Loucy (cell line): Measurements from ENCODE around the gene AVPI1.
"Not testable (repeated sequence)": the region's sequence is repeated elsewhere in the genome, so short reads cannot be mapped to it uniquely, and the experiment has no call there.

Source experiments
- H2AFZ ChIP-seq: fragments of 200-600 bp; sonication (generic); 2 replicates; pipeline ENCODE4 v1.6.0; 2016; ENCODE audit warnings: antibody characterized with exemption, mild to moderate bottlenecking, low read length, moderate library complexity
- H3F3A ChIP-seq: fragments of 200-600 bp; 2 replicates; pipeline ENCODE4 v1.6.0; 2016; ENCODE audit warnings: antibody characterized with exemption, low read depth, mild to moderate bottlenecking
- H3K27me3 ChIP-seq: fragments of 200-600 bp; sonication (generic); 2 replicates; pipeline ENCODE4 v1.6.1; 2014; ENCODE audit warnings: low read length, mild to moderate bottlenecking; ENCODE audit not compliant: insufficient read depth, poor library complexity, severe bottlenecking
- H3K36me3 ChIP-seq: fragments of 200-600 bp; sonication (generic); 2 replicates; pipeline ENCODE4 v1.6.1; 2016; ENCODE audit warnings: low read length; ENCODE audit not compliant: insufficient read depth
- H3K4me1 ChIP-seq: fragments of 200-600 bp; sonication (generic); 2 replicates; pipeline ENCODE4 v1.5.1; 2014; ENCODE audit warnings: low read length, mild to moderate bottlenecking; ENCODE audit not compliant: insufficient read depth, poor library complexity, severe bottlenecking
- H3K4me2 ChIP-seq: fragments of 200-600 bp; sonication (generic); 2 replicates; pipeline ENCODE4 v1.6.0; 2014; ENCODE audit warnings: antibody characterized with exemption, low read length, low read depth, mild to moderate bottlenecking; ENCODE audit not compliant: poor library complexity, severe bottlenecking
- H3K4me3 ChIP-seq: fragments of 200-600 bp; sonication (generic); 2 replicates; pipeline ENCODE4 v1.5.1; 2014; ENCODE audit warnings: low read length, mild to moderate bottlenecking, mixed read lengths; ENCODE audit not compliant: poor library complexity, severe bottlenecking
- H3K79me2 ChIP-seq: fragments of 200-600 bp; sonication (generic); 2 replicates; pipeline ENCODE4 v1.6.1; 2014; ENCODE audit warnings: low read length; ENCODE audit not compliant: insufficient read depth
- H3K9ac ChIP-seq: fragments of 200-600 bp; sonication (generic); 2 replicates; pipeline ENCODE4 v1.6.0; 2014; ENCODE audit warnings: mild to moderate bottlenecking, low read depth, low read length, moderate library complexity; ENCODE audit not compliant: poor library complexity, severe bottlenecking
- H3K9me2 ChIP-seq: fragments of 200-600 bp; sonication (generic); replicated peaks from 2 replicates; pipeline ENCODE4 v1.6.1; 2016; ENCODE audit warnings: low read depth, low read length, mixed read lengths
- H3K9me3 ChIP-seq: fragments of 200-600 bp; sonication (generic); 2 replicates; pipeline ENCODE4 v1.6.1; 2014; ENCODE audit warnings: mild to moderate bottlenecking, antibody characterized with exemption, low read length, low read depth; ENCODE audit not compliant: insufficient read depth
- H4K20me1 ChIP-seq: fragments of 200-600 bp; sonication (generic); 2 replicates; pipeline ENCODE4 v1.6.0; 2014; ENCODE audit warnings: antibody characterized with exemption, low read length, mild to moderate bottlenecking; ENCODE audit not compliant: insufficient read depth, poor library complexity, severe bottlenecking
- EZH2phosphoT487 ChIP-seq: fragments of 200-600 bp; IDR thresholded peaks from 2 replicates; pipeline ENCODE4 v1.6.1; 2018; ENCODE audit warnings: antibody characterized with exemption, mild to moderate bottlenecking, moderate library complexity, borderline replicate concordance
- TF ChIP-seq, protein P1 (sequence below): fragments of 200-600 bp; sonication (generic); conservative IDR thresholded peaks from 2 replicates; pipeline ENCODE4 v1.5.1; 2014; ENCODE audit warnings: mild to moderate bottlenecking, antibody characterized with exemption, low read length

AVPI1 gene

DNA sequence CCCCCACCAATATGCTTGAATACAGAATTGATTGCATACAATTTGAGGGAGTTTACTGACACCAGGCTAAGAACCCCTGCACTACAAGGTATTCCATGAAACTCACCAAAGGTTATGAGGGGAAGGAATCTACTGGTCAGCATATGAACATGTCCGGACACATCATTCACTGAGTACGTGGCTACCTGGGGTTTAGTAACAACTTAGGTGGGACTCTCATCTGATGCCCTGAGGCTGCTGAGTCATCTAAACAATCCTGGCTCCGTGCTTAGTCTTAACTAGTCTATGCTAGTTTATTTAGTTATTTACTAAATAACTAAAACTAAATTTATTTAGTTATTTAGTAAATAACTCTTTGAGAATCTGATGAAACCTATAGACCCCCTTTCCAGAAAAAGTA, 35.3 kb downstream of the AVPI1 start:
- H3K27me3 ChIP-seq: no peaks in the 10 kb centered on the region
- TF ChIP-seq EZH2phosphoT487: no peak
- H3F3A ChIP-seq: no peaks in the 10 kb centered on the region
- H3K9me2 ChIP-seq: no peaks in the 10 kb centered on the region
- H3K9ac ChIP-seq: no peak overlapping the region
- no peaks in the 10 kb centered on the region for H3K9me3 ChIP-seq
- peaks cover 50% of the 10 kb centered on the region; the same call in 1 of the 2 replicates for H3K36me3 ChIP-seq
- H4K20me1 ChIP-seq: no peaks in the 10 kb centered on the region
- H3K4me1 ChIP-seq: peaks cover 11% of the 10 kb centered on the region
- no peak overlapping the region for H3K4me2 ChIP-seq
- H2AFZ ChIP-seq: no peak overlapping the region
- H3K79me2 ChIP-seq: peaks cover 8% of the 10 kb centered on the region; the same call in 1 of the 2 replicates
- H3K4me3 ChIP-seq: no peak overlapping the region

DNA sequence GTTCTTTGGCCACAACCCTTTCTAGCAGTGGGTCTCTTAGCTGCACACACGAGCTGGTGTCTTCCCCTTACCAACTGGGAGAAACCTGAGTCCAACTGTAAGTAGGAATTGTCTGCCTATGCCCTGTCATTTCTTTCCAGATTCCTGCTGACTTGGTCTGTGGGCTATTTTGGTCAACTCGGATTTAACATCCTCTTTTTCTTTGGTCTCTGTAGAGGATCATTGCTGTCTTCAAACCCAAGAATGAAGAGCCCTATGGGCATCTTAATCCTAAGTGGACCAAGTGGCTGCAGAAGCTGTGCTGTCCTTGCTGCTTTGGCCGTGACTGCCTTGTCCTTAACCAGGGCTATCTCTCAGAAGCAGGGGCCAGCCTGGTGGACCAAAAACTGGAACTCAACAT, 36.3 kb downstream of the AVPI1 start:
- TF ChIP-seq, protein P1, sequence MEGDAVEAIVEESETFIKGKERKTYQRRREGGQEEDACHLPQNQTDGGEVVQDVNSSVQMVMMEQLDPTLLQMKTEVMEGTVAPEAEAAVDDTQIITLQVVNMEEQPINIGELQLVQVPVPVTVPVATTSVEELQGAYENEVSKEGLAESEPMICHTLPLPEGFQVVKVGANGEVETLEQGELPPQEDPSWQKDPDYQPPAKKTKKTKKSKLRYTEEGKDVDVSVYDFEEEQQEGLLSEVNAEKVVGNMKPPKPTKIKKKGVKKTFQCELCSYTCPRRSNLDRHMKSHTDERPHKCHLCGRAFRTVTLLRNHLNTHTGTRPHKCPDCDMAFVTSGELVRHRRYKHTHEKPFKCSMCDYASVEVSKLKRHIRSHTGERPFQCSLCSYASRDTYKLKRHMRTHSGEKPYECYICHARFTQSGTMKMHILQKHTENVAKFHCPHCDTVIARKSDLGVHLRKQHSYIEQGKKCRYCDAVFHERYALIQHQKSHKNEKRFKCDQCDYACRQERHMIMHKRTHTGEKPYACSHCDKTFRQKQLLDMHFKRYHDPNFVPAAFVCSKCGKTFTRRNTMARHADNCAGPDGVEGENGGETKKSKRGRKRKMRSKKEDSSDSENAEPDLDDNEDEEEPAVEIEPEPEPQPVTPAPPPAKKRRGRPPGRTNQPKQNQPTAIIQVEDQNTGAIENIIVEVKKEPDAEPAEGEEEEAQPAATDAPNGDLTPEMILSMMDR: no peak
- no peak for TF ChIP-seq EZH2phosphoT487
- H3K9me2 ChIP-seq: no peaks in the 10 kb centered on the region
- peaks cover 11% of the 10 kb centered on the region for H3K4me1 ChIP-seq
- no peaks in the 10 kb centered on the region for H3K9me3 ChIP-seq
- H3K4me3 ChIP-seq: no peak overlapping the region
- H3F3A ChIP-seq: no peaks in the 10 kb centered on the region
- no peaks in the 10 kb centered on the region for H4K20me1 ChIP-seq
- H3K27me3 ChIP-seq: no peaks in the 10 kb centered on the region
- peaks cover 8% of the 10 kb centered on the region; the same call in 1 of the 2 replicates for H3K79me2 ChIP-seq
- H3K9ac ChIP-seq: no peak overlapping the region
- no peak overlapping the region for H3K4me2 ChIP-seq
- no peak overlapping the region for H2AFZ ChIP-seq
- H3K36me3 ChIP-seq: peaks cover 39% of the 10 kb centered on the region; the same call in 1 of the 2 replicates

DNA sequence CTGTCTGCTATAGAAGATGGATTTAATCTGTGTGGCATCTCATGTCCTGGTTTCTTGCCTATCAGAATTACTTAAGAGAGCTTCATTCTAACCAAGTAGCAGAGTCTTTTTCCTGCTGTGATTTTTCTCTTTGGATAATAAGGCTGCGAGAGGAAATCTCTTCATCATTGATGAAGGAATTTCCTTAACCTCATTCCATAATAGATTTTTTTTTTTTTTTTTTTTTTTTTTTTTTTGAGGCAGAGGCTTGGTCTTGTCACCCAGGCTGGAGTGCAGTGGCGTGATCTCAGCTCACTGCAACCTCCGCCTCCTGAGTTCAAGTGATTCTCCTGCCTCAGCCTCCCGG, 37.7 kb downstream of the AVPI1 start:
- Histone ChIP-seq H3K4me3 (peak overlapping the region; percentile 13), H3K36me3 (peaks cover 33% of the 10 kb centered on the region; the same call in 1 of the 2 replicates), H3K4me2 (peak overlapping the region; percentile 48), H3K4me1 (peaks cover 11% of the 10 kb centered on the region)
- not testable (repeated sequence) for H3K27me3 ChIP-seq, H3K79me2 ChIP-seq, H3K9me3 ChIP-seq, H3F3A ChIP-seq, H3K9ac ChIP-seq, H3K9me2 ChIP-seq, H4K20me1 ChIP-seq, H2AFZ ChIP-seq

DNA sequence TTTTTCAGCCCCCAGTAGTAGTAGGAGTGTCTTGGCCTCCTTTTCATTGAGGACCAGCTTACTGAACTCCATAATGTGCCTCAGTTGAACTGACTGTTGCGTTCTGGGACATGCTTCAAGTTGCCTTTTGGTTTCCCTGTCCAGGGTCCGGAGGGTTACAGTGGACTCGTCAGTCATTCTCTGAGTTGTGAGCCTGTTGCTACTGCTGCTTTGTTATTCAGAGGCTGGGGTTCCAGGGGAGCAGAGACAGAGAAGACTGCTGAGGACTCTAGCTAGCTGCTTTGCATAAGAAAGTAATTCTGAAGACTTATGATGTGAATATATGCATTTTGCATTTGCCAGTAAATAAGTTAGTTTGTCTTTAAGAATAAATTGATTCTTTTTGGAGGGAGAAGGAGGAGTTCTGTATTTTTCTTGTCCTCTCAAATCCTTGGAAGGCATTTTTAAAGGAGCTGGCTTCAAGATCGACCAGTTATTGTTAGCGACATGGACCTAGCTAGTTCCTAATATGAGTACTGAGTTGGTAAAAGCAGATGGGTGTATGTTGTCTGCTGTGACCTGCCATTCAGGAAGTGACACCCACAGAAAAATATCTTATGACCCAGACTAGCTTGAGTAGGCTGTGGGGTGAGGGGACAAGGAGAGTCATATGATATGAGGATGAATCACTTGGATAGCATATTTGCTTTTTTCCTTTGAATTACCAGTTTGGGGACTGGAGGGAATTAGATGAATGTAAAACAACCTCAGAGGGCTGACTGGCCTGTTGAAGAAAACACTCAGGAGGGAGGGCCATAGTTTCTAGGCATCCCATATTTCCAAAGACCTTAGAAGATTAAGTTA, 38.3 kb downstream of the AVPI1 start:
- no peaks in the 10 kb centered on the region for H4K20me1 ChIP-seq
- peaks cover 27% of the 10 kb centered on the region; the same call in 1 of the 2 replicates for H3K36me3 ChIP-seq
- H3K4me1 ChIP-seq: peaks cover 11% of the 10 kb centered on the region
- peak overlapping the region; percentile 22 for H3K9ac ChIP-seq
- no peak for TF ChIP-seq EZH2phosphoT487
- TF ChIP-seq, protein P1: no peak
- H3F3A ChIP-seq: no peaks in the 10 kb centered on the region
- no peaks in the 10 kb centered on the region for H3K9me2 ChIP-seq
- no peaks in the 10 kb centered on the region for H3K9me3 ChIP-seq
- peaks cover 8% of the 10 kb centered on the region; the same call in 1 of the 2 replicates for H3K79me2 ChIP-seq
- H3K4me2 ChIP-seq: peak overlapping the region; percentile 48
- H3K27me3 ChIP-seq: no peaks in the 10 kb centered on the region
- H3K4me3 ChIP-seq: peak overlapping the region; percentile 13
- H2AFZ ChIP-seq: no peak overlapping the region
